Naive thymus-derived CD8-positive, alpha-beta T cell (primary cell): ENCODE measurements around the gene ZNF829. TPM values are rescaled to one million over a fixed set of nuclear protein-coding genes. Genes with fewer than 3 reads are reported as not detected.

ENCODE experiments used
- ATAC-seq, 2 donors: fragments of 150-1000 bp; cut with Tn5 transposase in 1 of 2; sonication (Bioruptor Pico), chemical (Tn5 transposase) in 1 of 2; 1 replicate in 1 of 2; 2 replicates in 1 of 2; pipeline ENCODE4 v1.10.0; 2021; ENCODE audit warnings: mild to moderate bottlenecking in 2 of 2, moderate library complexity in 2 of 2
- POLR2A ChIA-PET: fragments of 350-600 bp; sonication (Branson Sonifier 250); formaldehyde crosslinking; loops from one replicate; lab custom pipeline; 2021; ENCODE audit warnings: antibody characterized with exemption; lab: Charles Lee
- DNase-seq, 10 donors: peaks; one replicate each; pipeline versions ENCODE4 v3.0.0 to v3.0.0-alpha.2; 2020 to 2022
- H3K27ac Mint-ChIP-seq, 10 donors: one replicate each; pipeline ENCODE4 v1.8.0; 2020 to 2022; ENCODE audit warnings: mild to moderate bottlenecking in 10 of 10, mixed read lengths in 10 of 10, moderate library complexity in 4 of 10, inconsistent platforms in 1 of 10
- H3K27me3 Mint-ChIP-seq, 5 donors: one replicate each; pipeline ENCODE4 v1.8.0; 2021 to 2022; ENCODE audit warnings: mixed read lengths in 5 of 5
- H3K36me3 Mint-ChIP-seq, 3 donors: one replicate each; pipeline ENCODE4 v1.8.0; 2020 to 2022; ENCODE audit warnings: mixed read lengths in 3 of 3, mild to moderate bottlenecking in 2 of 3, inconsistent platforms in 1 of 3
- H3K4me1 Mint-ChIP-seq, 4 donors: one replicate each; pipeline ENCODE4 v1.8.0; 2021 to 2022; ENCODE audit warnings: mixed read lengths in 4 of 4
- H3K4me3 Mint-ChIP-seq, 10 donors: one replicate each; pipeline ENCODE4 v1.8.0; 2020 to 2022; ENCODE audit warnings: mild to moderate bottlenecking in 10 of 10, mixed read lengths in 10 of 10, moderate library complexity in 6 of 10, inconsistent platforms in 1 of 10
- H3K9me3 Mint-ChIP-seq, 9 donors: one replicate each; pipeline ENCODE4 v1.8.0; 2020 to 2022; ENCODE audit warnings: mixed read lengths in 9 of 9, mild to moderate bottlenecking in 3 of 9, inconsistent platforms in 1 of 9, moderate library complexity in 1 of 9
- polyA plus RNA-seq, 3 donors: library from polyadenylated mRNA; unstranded; fragments of 300-500 nt; fragmentation: Illumina TruSeq; gene quantifications; one replicate each; pipeline ENCODE4 v1.2.3, GENCODE V29; 2021
- total RNA-seq, 8 experiments: library from RNA in 2 of 8; stranded (reverse) in 2 of 8; gene quantifications; one replicate each; pipeline ENCODE4 v1.2.3 and lab custom pipeline; 2021 to 2026

The ZNF829 gene
- 10 to 100 TPM in 1 of 2 experiments, 1 to 10 TPM in 1; 9.0 to 10.4 TPM for total RNA-seq
- 1 to 10 TPM; 1.9 to 3.9 (median 3.5) TPM for polyA plus RNA-seq
- total RNA-seq (lab: John Stamatoyannopoulos, UW), result 11.6 to 27.8 (median 18.3) reads per million in 6 experiments

- POLR2A ChIA-PET, result interaction anchor here (0.6 to 1.3 kb wide), 5 partner anchors 66 to 1699 kb away, joined by 3 to 9 read pairs (median 5); partner anchors contain the start of genes ZNF345, ZNF383 and ZNF420
- ATAC-seq, result peak; percentile 95 to 96
- peak; percentile 87 to 96 (median 94) for DNase-seq
- H3K36me3 Mint-ChIP-seq, result peaks cover 51 to 67% (median 59%) of the 10 kb centered on the region in 3 donors
- H3K27me3 Mint-ChIP-seq, result no peaks in the 10 kb centered on the region
- peaks cover 21 to 33% (median 32%) of the 10 kb centered on the region in 4 donors for H3K4me1 Mint-ChIP-seq
- peak within 1 kb of the TSS; percentile 93 to 99 (median 96) for H3K27ac Mint-ChIP-seq
- H3K9me3 Mint-ChIP-seq, result peaks cover 7 to 64% (median 29%) of the 10 kb centered on the region in 9 donors
- H3K4me3 Mint-ChIP-seq, result peak within 1 kb of the TSS; percentile 87 to 97 (median 93)
These were observed at the start of gene ZNF829, which contains the start of gene ZNF568 for GRCh38 chr19:36915992-36916830. ZNF829 (minus strand) TSS chr19:36916291; CDS start chr19:36915167, 1,124 bp downstream. ZNF568 (plus strand) TSS chr19:36916332; CDS start chr19:36922771, 6,439 bp downstream.

DNA sequence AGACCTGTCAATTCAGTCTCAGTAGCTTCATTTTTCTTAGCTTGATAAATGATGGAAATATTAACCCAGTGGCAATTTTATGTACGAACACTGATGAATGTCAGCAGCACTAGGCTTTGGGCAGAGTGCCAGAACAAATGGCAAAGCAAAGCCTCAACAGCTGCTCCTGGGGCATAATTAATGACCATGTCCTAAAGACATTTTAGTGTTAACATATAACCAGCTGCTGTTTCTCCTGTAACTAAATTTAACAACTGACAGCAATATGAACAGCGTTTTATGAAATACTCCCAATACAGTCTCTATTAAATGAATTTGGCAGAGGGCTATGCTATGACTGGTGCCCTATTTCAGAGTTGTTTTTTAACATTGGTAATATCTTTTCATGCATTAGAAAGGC, 47.2 kb upstream of the ZNF829 start:
- Mint-ChIP-seq H3K27me3 (no peaks in the 10 kb centered on the region), H3K9me3 (peaks cover under 1 to 79% (median 39%) of the 10 kb centered on the region in 9 donors), H3K4me1 (no peaks in the 10 kb centered on the region), H3K4me3 (no peak overlapping the region), H3K36me3 (peaks cover 10 to 56% (median 39%) of the 10 kb centered on the region in 3 donors), H3K27ac (no peak overlapping the region)
- ATAC-seq, result no peak
- POLR2A ChIA-PET, result no interaction called here
- no peak for DNase-seq

- H3K27ac Mint-ChIP-seq, result no peak overlapping the region
- no peaks in the 10 kb centered on the region for H3K27me3 Mint-ChIP-seq
- ATAC-seq, result no peak
- POLR2A ChIA-PET, result no interaction called here
- peaks cover 12 to 57% (median 48%) of the 10 kb centered on the region in 3 donors for H3K36me3 Mint-ChIP-seq
- DNase-seq, result no peak
- H3K4me3 Mint-ChIP-seq, result no peak overlapping the region
- H3K4me1 Mint-ChIP-seq, result no peaks in the 10 kb centered on the region
- peaks cover 10 to 82% (median 39%) of the 10 kb centered on the region in 9 donors for H3K9me3 Mint-ChIP-seq
These were observed 46.3 kb upstream of the ZNF829 start for GRCh38 chr19:36962346-36962745.

DNA sequence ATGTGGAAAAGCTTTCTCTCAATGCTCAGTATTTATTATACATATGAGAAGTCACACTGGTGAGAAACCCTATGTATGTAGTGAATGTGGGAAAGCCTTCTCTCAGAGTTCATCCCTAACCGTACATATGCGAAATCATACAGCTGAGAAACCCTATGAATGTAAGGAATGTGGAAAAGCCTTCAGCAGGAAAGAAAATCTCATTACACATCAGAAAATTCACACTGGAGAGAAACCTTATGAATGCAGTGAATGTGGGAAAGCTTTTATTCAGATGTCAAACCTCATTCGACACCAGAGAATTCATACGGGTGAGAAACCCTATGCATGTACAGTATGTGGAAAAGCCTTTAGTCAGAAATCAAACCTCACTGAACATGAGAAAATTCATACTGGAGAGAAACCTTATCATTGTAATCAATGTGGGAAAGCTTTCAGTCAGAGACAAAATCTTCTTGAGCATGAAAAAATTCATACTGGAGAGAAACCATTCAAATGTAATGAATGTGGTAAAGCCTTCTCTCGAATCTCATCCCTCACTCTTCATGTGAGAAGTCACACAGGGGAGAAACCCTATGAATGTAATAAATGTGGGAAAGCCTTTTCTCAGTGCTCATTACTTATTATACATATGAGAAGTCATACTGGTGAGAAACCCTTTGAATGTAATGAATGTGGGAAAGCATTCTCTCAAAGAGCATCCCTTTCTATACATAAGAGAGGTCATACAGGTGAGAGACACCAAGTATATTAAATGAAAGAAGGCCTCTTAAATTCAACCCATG, 34.4 kb upstream of the ZNF829 start:
- ATAC-seq (no peak), DNase-seq (no peak)
- Mint-ChIP-seq H3K36me3 (peaks cover 51 to 72% (median 57%) of the 10 kb centered on the region in 3 donors), H3K4me1 (no peaks in the 10 kb centered on the region), H3K9me3 (peaks cover 21 to 94% (median 56%) of the 10 kb centered on the region in 9 donors), H3K4me3 (no peak overlapping the region), H3K27ac (no peak overlapping the region), H3K27me3 (no peaks in the 10 kb centered on the region)
- POLR2A ChIA-PET, result no interaction called here

GRCh38 chr19:36939153-36939552, 23.1 kb upstream of the ZNF829 start:
- Mint-ChIP-seq H3K27ac (no peak overlapping the region), H3K4me1 (no peaks in the 10 kb centered on the region), H3K9me3 (peaks cover 26 to 96% (median 62%) of the 10 kb centered on the region in 9 donors), H3K4me3 (no peak overlapping the region), H3K36me3 (peaks cover 63 to 95% (median 92%) of the 10 kb centered on the region in 3 donors), H3K27me3 (no peaks in the 10 kb centered on the region)
- ATAC-seq, result no peak
- POLR2A ChIA-PET, result interaction anchor here (0.6 kb wide), 1 partner anchor 338 kb away, joined by 3 read pairs; no protein-coding TSS in a partner anchor
- DNase-seq, result no peak

- Mint-ChIP-seq H3K4me1 (no peaks in the 10 kb centered on the region), H3K27ac (no peak overlapping the region), H3K9me3 (peaks cover 22 to 97% (median 40%) of the 10 kb centered on the region in 9 donors), H3K36me3 (peaks cover 49 to 89% (median 76%) of the 10 kb centered on the region in 3 donors), H3K4me3 (no peak overlapping the region), H3K27me3 (no peaks in the 10 kb centered on the region)
- DNase-seq (no peak), ATAC-seq (no peak)
- POLR2A ChIA-PET, result no interaction called here
These were observed 15.6 kb upstream of the ZNF829 start for GRCh38 chr19:36931684-36932083.

DNA sequence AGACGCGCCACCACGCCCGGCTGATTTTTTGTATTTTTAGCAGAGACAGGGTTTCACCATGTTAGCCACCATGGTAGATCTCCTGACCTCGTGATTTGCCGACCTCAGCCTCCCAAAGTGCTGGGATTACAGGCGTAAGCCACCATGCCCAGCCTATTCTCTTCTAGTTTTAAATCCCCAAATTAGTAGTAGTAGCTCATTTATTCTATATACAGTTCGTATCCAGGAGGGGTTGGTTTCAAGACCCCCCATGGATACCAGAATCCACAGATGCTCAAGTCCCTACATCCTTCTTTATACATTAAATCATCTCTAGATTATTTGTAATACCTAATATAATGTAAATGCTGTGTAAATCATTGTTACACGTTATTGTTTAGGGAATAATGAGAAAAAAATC, 2.0 kb upstream of the ZNF829 start:
- no peak for ATAC-seq
- POLR2A ChIA-PET, result no interaction called here
- Mint-ChIP-seq H3K9me3 (peaks cover 11 to 63% (median 40%) of the 10 kb centered on the region in 9 donors), H3K27ac (peak overlapping the region in 4 of 10 donors; percentile 21 to 73 (median 40)), H3K27me3 (no peaks in the 10 kb centered on the region), H3K4me1 (peaks cover 21 to 33% (median 32%) of the 10 kb centered on the region in 4 donors), H3K4me3 (peak overlapping the region in 7 of 10 donors; percentile 18 to 93 (median 62)), H3K36me3 (peaks cover 59 to 67% (median 60%) of the 10 kb centered on the region in 3 donors)
- DNase-seq, result no peak

GRCh38 chr19:36916991-36917390, 900 bp upstream of the ZNF829 start:
- Mint-ChIP-seq H3K9me3 (peaks cover 7 to 64% (median 31%) of the 10 kb centered on the region in 9 donors), H3K4me1 (peaks cover 21 to 33% (median 32%) of the 10 kb centered on the region in 4 donors), H3K27ac (peak overlapping the region; percentile 93 to 99 (median 96)), H3K4me3 (peak overlapping the region; percentile 87 to 97 (median 93)), H3K27me3 (no peaks in the 10 kb centered on the region), H3K36me3 (peaks cover 52 to 67% (median 58%) of the 10 kb centered on the region in 3 donors)
- DNase-seq (peak in 1 of 10 donors; percentile 3), ATAC-seq (no peak)
- POLR2A ChIA-PET, result interaction anchor here (0.7 kb wide), 1 partner anchor 301 kb away, joined by 3 read pairs; the partner anchor contains the start of gene ZNF383

GRCh38 chr19:36898422-36898821, 17.7 kb downstream of the ZNF829 start:
- POLR2A ChIA-PET, result no interaction called here
- ATAC-seq, result no peak
- no peaks in the 10 kb centered on the region for H3K27me3 Mint-ChIP-seq
- DNase-seq, result no peak
- no peak overlapping the region for H3K4me3 Mint-ChIP-seq
- H3K4me1 Mint-ChIP-seq, result peaks cover 0 to 3% (median 0%) of the 10 kb centered on the region in 4 donors
- peaks cover 31 to 96% (median 50%) of the 10 kb centered on the region in 9 donors for H3K9me3 Mint-ChIP-seq
- H3K36me3 Mint-ChIP-seq, result peaks cover 59 to 91% (median 89%) of the 10 kb centered on the region in 3 donors
- no peak overlapping the region for H3K27ac Mint-ChIP-seq

GRCh38 chr19:36894849-36895383, 21.2 kb downstream of the ZNF829 start:
- H3K27me3 Mint-ChIP-seq, result no peaks in the 10 kb centered on the region
- H3K9me3 Mint-ChIP-seq, result peaks cover 38 to 95% (median 65%) of the 10 kb centered on the region in 9 donors
- H3K4me3 Mint-ChIP-seq, result no peak overlapping the region
- no peak for DNase-seq
- H3K27ac Mint-ChIP-seq, result no peak overlapping the region
- POLR2A ChIA-PET, result no interaction called here
- H3K4me1 Mint-ChIP-seq, result peaks cover 0 to 3% (median 0%) of the 10 kb centered on the region in 4 donors
- peaks cover 74 to 92% (median 89%) of the 10 kb centered on the region in 3 donors for H3K36me3 Mint-ChIP-seq
- ATAC-seq, result no peak

DNA sequence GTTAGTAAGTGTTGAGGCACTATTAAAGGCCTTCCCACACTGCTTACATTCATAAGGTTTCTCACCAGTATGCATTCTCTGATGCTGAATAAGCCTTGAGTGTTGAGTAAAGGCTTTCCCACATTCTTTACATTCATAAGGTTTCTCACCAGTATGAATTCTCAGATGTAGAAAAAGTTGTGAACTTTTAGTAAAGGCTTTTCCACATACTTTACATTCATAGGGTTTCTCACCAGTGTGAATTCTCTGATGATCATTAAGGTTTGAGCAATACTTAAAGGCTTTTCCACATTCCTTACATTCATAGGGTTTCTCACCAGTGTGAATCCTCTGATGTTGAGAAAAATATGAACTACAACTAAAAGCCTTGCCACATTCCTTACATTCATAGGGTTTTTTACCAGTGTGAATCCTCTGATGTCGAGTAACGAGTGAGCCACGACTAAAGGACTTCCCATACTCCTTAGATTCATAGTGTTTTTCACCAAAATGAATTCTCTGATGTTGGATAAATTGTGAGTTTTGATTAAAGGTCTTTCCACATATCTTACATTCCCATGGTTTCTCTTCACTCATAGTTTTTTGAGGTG, 24.2 kb downstream of the ZNF829 start:
- peaks cover 17 to 97% (median 60%) of the 10 kb centered on the region in 9 donors for H3K9me3 Mint-ChIP-seq
- DNase-seq (no peak), ATAC-seq (no peak)
- peaks cover 68 to 81% (median 73%) of the 10 kb centered on the region in 3 donors for H3K36me3 Mint-ChIP-seq
- H3K4me3 Mint-ChIP-seq, result no peak overlapping the region
- H3K27ac Mint-ChIP-seq, result peak overlapping the region in 1 of 10 donors; percentile 34
- H3K27me3 Mint-ChIP-seq, result no peaks in the 10 kb centered on the region
- peaks cover 0 to 3% (median 0%) of the 10 kb centered on the region in 4 donors for H3K4me1 Mint-ChIP-seq
- POLR2A ChIA-PET, result no interaction called here
